WTC11 (cell line): ENCODE results near the gene RABL2A. TPM values are rescaled to one million over a fixed set of nuclear protein-coding genes. Genes with fewer than 3 reads are reported as not detected.

Experiments
- ATAC-seq: fragments of 200-7000 bp; cut with Tn5 transposase; 2 replicates; pipeline ENCODE4 v1.10.0; 2021; ENCODE audit warnings: mild to moderate bottlenecking, moderate library complexity
- CTCF ChIA-PET: fragments of 300-600 bp; sonication (Branson Sonifier 250); formaldehyde crosslinking; loops from one replicate; lab custom pipeline; 2021; ENCODE audit warnings: antibody characterized with exemption; lab: Charles Lee
- POLR2A ChIA-PET: fragments of 350-600 bp; sonication (Branson Sonifier 250); formaldehyde crosslinking; loops from one replicate; lab custom pipeline; 2021; ENCODE audit warnings: antibody characterized with exemption; lab: Charles Lee
- DNase-seq: peaks from one replicate; pipeline ENCODE4 v3.0.0; 2021; ENCODE audit warnings: low spot score
- H3K27ac Mint-ChIP-seq: 2 replicates; pipeline ENCODE4 v1.8.0; 2021; ENCODE audit warnings: mixed read lengths
- H3K27me3 Mint-ChIP-seq: 2 replicates; pipeline ENCODE4 v1.8.0; 2021; ENCODE audit warnings: low read depth, mild to moderate bottlenecking, moderate library complexity, mixed read lengths
- H3K36me3 Mint-ChIP-seq: 2 replicates; pipeline ENCODE4 v1.8.0; 2021; ENCODE audit warnings: mixed read lengths
- H3K4me1 Mint-ChIP-seq: 2 replicates; pipeline ENCODE4 v1.8.0; 2022; ENCODE audit warnings: mixed read lengths
- H3K4me3 Mint-ChIP-seq: 2 replicates; pipeline ENCODE4 v1.8.0; 2021; ENCODE audit warnings: mild to moderate bottlenecking, moderate library complexity, mixed read lengths
- H3K9me3 Mint-ChIP-seq: 2 replicates; pipeline ENCODE4 v1.8.0; 2021; ENCODE audit warnings: mixed read lengths
- AFF4 ChIP-seq: sonication (generic); formaldehyde crosslinking; IDR thresholded peaks from 2 replicates; pipeline ENCODE4 v1.8.1; 2023; ENCODE audit warnings: mild to moderate bottlenecking, missing genetic modification reagents, borderline replicate concordance
- AR ChIP-seq: fragments of 250-450 bp; sonication (Bioruptor Pico); IDR thresholded peaks from 2 replicates; pipeline ENCODE4 v1.9.0; 2021; ENCODE audit warnings: mild to moderate bottlenecking
- ATF2 ChIP-seq: sonication (generic); formaldehyde crosslinking; IDR thresholded peaks from 2 replicates; pipeline ENCODE4 v1.8.1; 2022; ENCODE audit warnings: low read depth, missing genetic modification reagents, borderline replicate concordance
- ATF6 ChIP-seq: sonication (generic); formaldehyde crosslinking; IDR thresholded peaks from 2 replicates; pipeline ENCODE4 v1.8.1; 2023; ENCODE audit warnings: mild to moderate bottlenecking, missing genetic modification reagents
- EMX1 ChIP-seq: fragments of 250-450 bp; sonication (Bioruptor Pico); IDR thresholded peaks from 2 replicates; pipeline ENCODE4 v1.8.0; 2021; ENCODE audit warnings: mild to moderate bottlenecking
- ETV6 ChIP-seq: sonication (generic); formaldehyde crosslinking; IDR thresholded peaks from 2 replicates; pipeline ENCODE4 v1.8.1; 2022; ENCODE audit warnings: mild to moderate bottlenecking, missing genetic modification reagents
- MAX ChIP-seq: sonication (generic); formaldehyde crosslinking; IDR thresholded peaks from 2 replicates; pipeline ENCODE4 v1.8.0; 2022; ENCODE audit warnings: mild to moderate bottlenecking, missing genetic modification reagents
- MLX ChIP-seq: sonication (generic); formaldehyde crosslinking; IDR thresholded peaks from 2 replicates; pipeline ENCODE4 v1.8.1; 2023; ENCODE audit warnings: mild to moderate bottlenecking, missing genetic modification reagents, moderate library complexity
- MXD4 ChIP-seq: fragments of 250-450 bp; sonication (Bioruptor Pico); IDR thresholded peaks from 2 replicates; pipeline ENCODE4 v1.8.0; 2021; ENCODE audit warnings: mild to moderate bottlenecking, moderate library complexity, borderline replicate concordance
- PRDM15 ChIP-seq: sonication (generic); formaldehyde crosslinking; IDR thresholded peaks from 2 replicates; pipeline ENCODE4 v1.8.0; 2022; ENCODE audit warnings: missing genetic modification reagents
- PREB ChIP-seq: sonication (generic); formaldehyde crosslinking; IDR thresholded peaks from 2 replicates; pipeline ENCODE4 v1.8.1; 2022; ENCODE audit warnings: mild to moderate bottlenecking, missing genetic modification reagents, moderate library complexity, borderline replicate concordance
- RELA ChIP-seq: sonication (generic); formaldehyde crosslinking; IDR thresholded peaks from 2 replicates; pipeline ENCODE4 v1.8.1; 2022; ENCODE audit warnings: missing genetic modification reagents, mild to moderate bottlenecking, borderline replicate concordance
- USF1 ChIP-seq: sonication (generic); formaldehyde crosslinking; IDR thresholded peaks from 2 replicates; pipeline ENCODE4 v1.8.0; 2022; ENCODE audit warnings: mild to moderate bottlenecking, missing genetic modification reagents
- ZNF281 ChIP-seq: sonication (generic); formaldehyde crosslinking; IDR thresholded peaks from 2 replicates; pipeline ENCODE4 v1.8.0; 2023; ENCODE audit warnings: mild to moderate bottlenecking, missing genetic modification reagents
- total RNA-seq: library from RNA; stranded (reverse); gene quantifications from 3 replicates; pipeline ENCODE4 v1.2.3, GENCODE V29; 2021

RABL2A gene
- total RNA-seq, 1 experiment from 2014 or later: 11.0 TPM

GRCh38 chr2:113685471-113685870, 58.4 kb downstream of the RABL2A start:
- Mint-ChIP-seq H3K4me3 (no peak overlapping the region), H3K27me3 (peaks cover 61% of the 10 kb centered on the region), H3K4me1 (no peaks in the 10 kb centered on the region), H3K9me3 (0 out of 2 replicates have a peak, but pooled peaks cover 5% of the 10 kb centered on the region), H3K27ac (no peak overlapping the region), H3K36me3 (no peaks in the 10 kb centered on the region)
- DNase-seq (no peak), ATAC-seq (no peak)
- POLR2A ChIA-PET: no interaction called here
- CTCF ChIA-PET: no interaction called here
- TF ChIP-seq MLX (CRISPR knock-in tag) (no peak), AR (CRISPR knock-in tag) (no peak), USF1 (CRISPR knock-in tag) (no peak), MXD4 (CRISPR knock-in tag) (no peak), RELA (CRISPR knock-in tag) (no peak), PREB (CRISPR knock-in tag) (no peak), ETV6 (CRISPR knock-in tag) (no peak), PRDM15 (CRISPR knock-in tag) (no peak), AFF4 (CRISPR knock-in tag) (no peak), EMX1 (CRISPR knock-in tag) (no peak), ATF2 (CRISPR knock-in tag) (no peak), ATF6 (no peak), MAX (CRISPR knock-in tag) (no peak), ZNF281 (CRISPR knock-in tag) (no peak)
